ENCODE results near the gene RAI14.

Gene RAI14

GRCh38 chr5:34881246-34881645 lies 225.1 kb downstream of the RAI14 start:
- Histone ChIP-seq H2AFZ (ENCODE audit: low read depth, low read length) (no peak overlapping the region), H3K27ac (ENCODE audit: low read length, poor library complexity, severe bottlenecking) (no peak overlapping the region), H4K8ac (ENCODE audit: low read length) (no peak overlapping the region), H2BK5ac (ENCODE audit: low read depth, low read length, poor library complexity, severe bottlenecking) (no peak overlapping the region), H2BK120ac (ENCODE audit: low read depth, low read length) (no peak overlapping the region), H3K14ac (ENCODE audit: low read length in 2 of 2) (no peak overlapping the region), H3K36me3 (ENCODE audit: control insufficient read depth in 1 of 2, insufficient read depth in 2 of 2, low read depth in 1 of 2, low read length in 2 of 2) (no peaks in the 10 kb centered on the region), H2BK15ac (ENCODE audit: low read depth, poor library complexity, severe bottlenecking) (no peak overlapping the region), H4K91ac (ENCODE audit: low read length) (no peak overlapping the region), H3K23ac (ENCODE audit: low read length in 2 of 2) (no peak overlapping the region), H3K9ac (ENCODE audit: low read length) (no peak overlapping the region), H3K4me1 (ENCODE audit: control insufficient read depth, insufficient read depth, low read depth, low read length) (no peaks in the 10 kb centered on the region), H3K9me3 (ENCODE audit: control insufficient read depth, low read length) (peaks cover 8% of the 10 kb centered on the region), H3K27me3 (ENCODE audit: control insufficient read depth in 1 of 2, insufficient read depth in 1 of 2, low read length in 2 of 2) (no peaks in the 10 kb centered on the region), H3K18ac (ENCODE audit: low read depth in 1 of 2, low read length in 2 of 2) (no peak overlapping the region), H3K4ac (ENCODE audit: low read depth in 1 of 2, low read length in 2 of 2) (no peak overlapping the region), H2AK5ac (ENCODE audit: low read length, severe bottlenecking) (no peak overlapping the region), H3K4me2 (ENCODE audit: low read length, poor library complexity, severe bottlenecking) (no peak overlapping the region), H3K79me1 (replicated peaks; ENCODE audit: low read length, poor library complexity, severe bottlenecking) (no peaks in the 10 kb centered on the region), H3K4me3 (ENCODE audit: insufficient read depth in 1 of 2, low read depth in 1 of 2, low read length in 2 of 2) (no peak overlapping the region), H2BK12ac (ENCODE audit: low read length in 2 of 2) (no peak overlapping the region)
- DNase-seq: no peak
